ENCODE measurements around the gene LBHD2.

Gene LBHD2

GRCh38 chr14:103104389-103104653 lies 20.3 kb downstream of the LBHD2 start:
- H3K36me3 ChIP-seq (ENCODE audit: control insufficient read depth, insufficient read depth, low read length): no peaks in the 10 kb centered on the region
- no peaks in the 10 kb centered on the region for H3K9me3 ChIP-seq (ENCODE audit: control insufficient read depth, low read length)
- no peak overlapping the region for H3K4me3 ChIP-seq (ENCODE audit: low read length)
- no peak overlapping the region for H3K9ac ChIP-seq (ENCODE audit: low read length)
- H3K4me1 ChIP-seq (ENCODE audit: control insufficient read depth, insufficient read depth, low read length): peaks cover 44% of the 10 kb centered on the region
- peaks cover 22% of the 10 kb centered on the region for H3K27me3 ChIP-seq (ENCODE audit: control insufficient read depth, insufficient read depth, low read length)

- Histone ChIP-seq H3K9me3 (ENCODE audit: control insufficient read depth, low read length) (no peaks in the 10 kb centered on the region), H3K36me3 (ENCODE audit: control insufficient read depth, insufficient read depth, low read length) (no peaks in the 10 kb centered on the region), H3K4me1 (ENCODE audit: control insufficient read depth, insufficient read depth, low read length) (peaks cover 41% of the 10 kb centered on the region), H3K27me3 (ENCODE audit: control insufficient read depth, insufficient read depth, low read length) (peaks cover 22% of the 10 kb centered on the region), H3K4me3 (ENCODE audit: low read length) (no peak overlapping the region), H3K9ac (ENCODE audit: low read length) (no peak overlapping the region)
Measured at GRCh38 chr14:103104654-103105452, 20.8 kb downstream of the LBHD2 start.

GRCh38 chr14:103105580-103106150 lies 21.7 kb downstream of the LBHD2 start:
- no peaks in the 10 kb centered on the region for H3K9me3 ChIP-seq (ENCODE audit: control insufficient read depth, low read length)
- H3K4me3 ChIP-seq (ENCODE audit: low read length): no peak overlapping the region
- no peaks in the 10 kb centered on the region for H3K36me3 ChIP-seq (ENCODE audit: control insufficient read depth, insufficient read depth, low read length)
- peaks cover 38% of the 10 kb centered on the region for H3K4me1 ChIP-seq (ENCODE audit: control insufficient read depth, insufficient read depth, low read length)
- no peak overlapping the region for H3K9ac ChIP-seq (ENCODE audit: low read length)
- peaks cover 22% of the 10 kb centered on the region for H3K27me3 ChIP-seq (ENCODE audit: control insufficient read depth, insufficient read depth, low read length)

GRCh38 chr14:103107455-103107854 lies 23.4 kb downstream of the LBHD2 start:
- Histone ChIP-seq H3K4me1 (ENCODE audit: control insufficient read depth, insufficient read depth, low read length) (peaks cover 46% of the 10 kb centered on the region), H3K36me3 (ENCODE audit: control insufficient read depth, insufficient read depth, low read length) (no peaks in the 10 kb centered on the region), H3K9me3 (ENCODE audit: control insufficient read depth, low read length) (no peaks in the 10 kb centered on the region), H3K27me3 (ENCODE audit: control insufficient read depth, insufficient read depth, low read length) (peaks cover 17% of the 10 kb centered on the region), H3K9ac (ENCODE audit: low read length) (no peak overlapping the region), H3K4me3 (ENCODE audit: low read length) (no peak overlapping the region)

- no peaks in the 10 kb centered on the region for H3K36me3 ChIP-seq (ENCODE audit: control insufficient read depth, insufficient read depth, low read length)
- H3K9ac ChIP-seq (ENCODE audit: low read length): no peak overlapping the region
- peaks cover 52% of the 10 kb centered on the region for H3K4me1 ChIP-seq (ENCODE audit: control insufficient read depth, insufficient read depth, low read length)
- H3K27me3 ChIP-seq (ENCODE audit: control insufficient read depth, insufficient read depth, low read length): peaks cover 12% of the 10 kb centered on the region
- no peaks in the 10 kb centered on the region for H3K9me3 ChIP-seq (ENCODE audit: control insufficient read depth, low read length)
- no peak overlapping the region for H3K4me3 ChIP-seq (ENCODE audit: low read length)
Measured at GRCh38 chr14:103107941-103108748, 24.1 kb downstream of the LBHD2 start.

GRCh38 chr14:103108749-103109207 lies 24.8 kb downstream of the LBHD2 start:
- no peaks in the 10 kb centered on the region for H3K36me3 ChIP-seq (ENCODE audit: control insufficient read depth, insufficient read depth, low read length)
- peaks cover 9% of the 10 kb centered on the region for H3K27me3 ChIP-seq (ENCODE audit: control insufficient read depth, insufficient read depth, low read length)
- peaks cover 47% of the 10 kb centered on the region for H3K4me1 ChIP-seq (ENCODE audit: control insufficient read depth, insufficient read depth, low read length)

GRCh38 chr14:103109535-103110441 lies 25.8 kb downstream of the LBHD2 start:
- Histone ChIP-seq H3K4me3 (ENCODE audit: low read length) (no peak overlapping the region), H3K27me3 (ENCODE audit: control insufficient read depth, insufficient read depth, low read length) (peaks cover under 1% of the 10 kb centered on the region), H3K9me3 (ENCODE audit: control insufficient read depth, low read length) (no peaks in the 10 kb centered on the region), H3K9ac (ENCODE audit: low read length) (no peak overlapping the region), H3K4me1 (ENCODE audit: control insufficient read depth, insufficient read depth, low read length) (peaks cover 40% of the 10 kb centered on the region), H3K36me3 (ENCODE audit: control insufficient read depth, insufficient read depth, low read length) (no peaks in the 10 kb centered on the region)

More at GRCh38 chr14:103108749-103109207, 24.8 kb downstream of the LBHD2 start:
- Histone ChIP-seq H3K4me3 (ENCODE audit: low read length) (no peak overlapping the region), H3K9me3 (ENCODE audit: control insufficient read depth, low read length) (no peaks in the 10 kb centered on the region), H3K9ac (ENCODE audit: low read length) (no peak overlapping the region)

- H3K36me3 ChIP-seq (ENCODE audit: control insufficient read depth, insufficient read depth, low read length): no peaks in the 10 kb centered on the region
- no peaks in the 10 kb centered on the region for H3K9me3 ChIP-seq (ENCODE audit: control insufficient read depth, low read length)
- H3K4me1 ChIP-seq (ENCODE audit: control insufficient read depth, insufficient read depth, low read length): peaks cover 39% of the 10 kb centered on the region
- H3K27me3 ChIP-seq (ENCODE audit: control insufficient read depth, insufficient read depth, low read length): no peaks in the 10 kb centered on the region
- no peak overlapping the region for H3K4me3 ChIP-seq (ENCODE audit: low read length)
- H3K9ac ChIP-seq (ENCODE audit: low read length): no peak overlapping the region
Measured at GRCh38 chr14:103110681-103111231, 26.7 kb downstream of the LBHD2 start.

GRCh38 chr14:103111232-103111868 lies 27.3 kb downstream of the LBHD2 start:
- peaks cover 41% of the 10 kb centered on the region for H3K4me1 ChIP-seq (ENCODE audit: control insufficient read depth, insufficient read depth, low read length)
- H3K36me3 ChIP-seq (ENCODE audit: control insufficient read depth, insufficient read depth, low read length): no peaks in the 10 kb centered on the region
- no peaks in the 10 kb centered on the region for H3K27me3 ChIP-seq (ENCODE audit: control insufficient read depth, insufficient read depth, low read length)
- no peak overlapping the region for H3K9ac ChIP-seq (ENCODE audit: low read length)
- no peak overlapping the region for H3K4me3 ChIP-seq (ENCODE audit: low read length)
- H3K9me3 ChIP-seq (ENCODE audit: control insufficient read depth, low read length): no peaks in the 10 kb centered on the region

- H3K4me3 ChIP-seq (ENCODE audit: low read length): no peak overlapping the region
- H3K9me3 ChIP-seq (ENCODE audit: control insufficient read depth, low read length): no peaks in the 10 kb centered on the region
- no peaks in the 10 kb centered on the region for H3K27me3 ChIP-seq (ENCODE audit: control insufficient read depth, insufficient read depth, low read length)
- H3K36me3 ChIP-seq (ENCODE audit: control insufficient read depth, insufficient read depth, low read length): no peaks in the 10 kb centered on the region
- no peak overlapping the region for H3K9ac ChIP-seq (ENCODE audit: low read length)
- H3K4me1 ChIP-seq (ENCODE audit: control insufficient read depth, insufficient read depth, low read length): peaks cover 41% of the 10 kb centered on the region
Measured at GRCh38 chr14:103112400-103113243, 28.6 kb downstream of the LBHD2 start.

Data from mucosa of stomach (tissue), 1 donor.